Omental fat pad (tissue), 4 donors: ENCODE measurements around the gene ALDH7A1. TPM values are rescaled to one million over a fixed set of nuclear protein-coding genes. Genes with fewer than 3 reads are reported as not detected.

Source experiments
- ATAC-seq: fragments of 150-250 bp; one replicate; pipeline ENCODE4 v1.9.1; 2016; ENCODE audit warnings: mild to moderate bottlenecking, moderate library complexity; ENCODE audit not compliant: low FRiP score
- DNase-seq: peaks from one replicate; pipeline ENCODE4 v3.0.0-alpha.2; 2019; ENCODE audit warnings: low spot score
- total RNA-seq, 4 donors: library from RNA; depleted of rRNA; stranded (reverse); fragments of >200 nt; gene quantifications; one replicate each; pipeline ENCODE4 v1.1.0, GENCODE V29; 2016
- TF ChIP-seq, protein P1 (sequence below), 3 donors: fragments of 450-650 bp; IDR thresholded peaks; one replicate each; pipeline ENCODE4 v1.5.1; 2016 to 2017; ENCODE audit warnings: antibody characterized with exemption in 3 of 3, mild to moderate bottlenecking in 3 of 3, moderate library complexity in 2 of 3

ALDH7A1 gene
- total RNA-seq, 4 donors from 2014 or later: 14.8 to 32.6 (median 17.9) TPM

DNA sequence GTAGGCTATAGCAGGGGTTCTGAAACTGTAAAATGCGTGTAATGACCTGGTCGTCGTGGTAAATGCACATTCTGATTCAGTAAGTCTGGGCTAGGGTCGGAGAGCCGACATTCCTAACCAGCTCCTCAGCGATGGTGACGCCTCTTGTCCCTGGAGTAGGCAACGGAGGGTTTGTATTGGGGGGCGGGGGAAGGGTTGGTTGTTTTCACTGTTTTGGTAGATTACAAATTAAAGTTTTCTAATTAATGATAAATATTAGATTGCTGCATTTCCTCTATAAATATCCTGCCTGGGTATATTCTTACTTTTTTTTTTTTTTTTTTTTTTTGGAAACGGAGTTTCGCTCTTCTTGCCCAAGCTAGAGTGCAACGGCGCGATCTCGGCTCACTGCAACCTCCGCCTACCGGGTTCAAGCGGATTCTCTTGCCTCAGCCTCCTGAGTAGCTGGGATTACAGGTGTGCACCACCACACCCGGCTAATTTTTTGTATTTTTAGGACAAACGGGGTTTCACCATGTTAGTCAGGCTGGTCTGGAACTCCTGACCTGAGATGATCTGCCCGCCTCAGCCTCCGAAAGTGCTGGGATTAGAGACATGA is 566 bp upstream of the ALDH7A1 start:
- DNase-seq: no peak
- TF ChIP-seq, protein P1, sequence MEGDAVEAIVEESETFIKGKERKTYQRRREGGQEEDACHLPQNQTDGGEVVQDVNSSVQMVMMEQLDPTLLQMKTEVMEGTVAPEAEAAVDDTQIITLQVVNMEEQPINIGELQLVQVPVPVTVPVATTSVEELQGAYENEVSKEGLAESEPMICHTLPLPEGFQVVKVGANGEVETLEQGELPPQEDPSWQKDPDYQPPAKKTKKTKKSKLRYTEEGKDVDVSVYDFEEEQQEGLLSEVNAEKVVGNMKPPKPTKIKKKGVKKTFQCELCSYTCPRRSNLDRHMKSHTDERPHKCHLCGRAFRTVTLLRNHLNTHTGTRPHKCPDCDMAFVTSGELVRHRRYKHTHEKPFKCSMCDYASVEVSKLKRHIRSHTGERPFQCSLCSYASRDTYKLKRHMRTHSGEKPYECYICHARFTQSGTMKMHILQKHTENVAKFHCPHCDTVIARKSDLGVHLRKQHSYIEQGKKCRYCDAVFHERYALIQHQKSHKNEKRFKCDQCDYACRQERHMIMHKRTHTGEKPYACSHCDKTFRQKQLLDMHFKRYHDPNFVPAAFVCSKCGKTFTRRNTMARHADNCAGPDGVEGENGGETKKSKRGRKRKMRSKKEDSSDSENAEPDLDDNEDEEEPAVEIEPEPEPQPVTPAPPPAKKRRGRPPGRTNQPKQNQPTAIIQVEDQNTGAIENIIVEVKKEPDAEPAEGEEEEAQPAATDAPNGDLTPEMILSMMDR (IDR thresholded peaks at IDR 0.05): no peak
- ATAC-seq: no peak

GRCh38 chr5:126591549-126591948 is 3.5 kb downstream of the ALDH7A1 start:
- ATAC-seq (no peak), DNase-seq (no peak)
- TF ChIP-seq, protein P1 (IDR thresholded peaks at IDR 0.05): no peak

DNA sequence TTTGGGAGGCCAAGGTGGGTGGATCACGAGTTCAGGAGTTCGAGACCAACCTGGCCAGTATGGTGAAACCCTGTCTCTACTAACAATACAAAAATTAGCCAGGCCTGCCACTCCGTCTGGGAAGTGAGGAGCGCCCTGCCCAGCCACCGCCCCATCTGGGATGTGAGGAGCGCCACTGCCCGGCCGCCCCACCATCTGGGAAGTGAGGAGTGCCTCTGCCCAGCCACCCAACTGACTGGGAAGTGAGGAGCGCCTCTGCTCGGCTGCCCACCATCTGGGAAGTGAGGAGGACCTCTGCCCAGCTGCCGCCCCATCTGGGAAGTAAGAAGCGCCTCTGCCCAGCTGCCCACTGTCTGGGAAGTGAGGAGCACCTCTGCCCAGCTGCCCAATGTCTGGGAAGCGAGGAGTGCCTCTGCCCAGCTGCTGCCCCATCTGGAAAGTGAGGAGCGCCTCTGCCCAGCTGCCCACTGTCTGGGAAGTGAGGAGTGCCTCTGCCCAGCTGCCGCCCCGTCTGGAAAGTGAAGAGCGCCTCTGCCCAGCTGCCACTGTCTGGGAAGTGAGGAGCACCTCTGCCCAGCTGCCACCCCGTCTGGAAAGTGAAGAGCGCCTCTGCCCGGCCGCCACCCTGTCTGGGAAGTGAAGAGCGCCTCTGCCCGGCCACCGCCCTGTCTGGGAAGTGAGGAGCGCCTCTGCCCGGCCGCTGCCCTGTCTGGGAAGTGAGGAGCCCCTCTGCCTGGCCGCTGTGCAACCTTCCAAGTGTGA is 5.3 kb downstream of the ALDH7A1 start:
- DNase-seq: no peak
- no peak for ATAC-seq
- TF ChIP-seq, protein P1 (IDR thresholded peaks at IDR 0.05): no peak

GRCh38 chr5:126587551-126588390 is 7.2 kb downstream of the ALDH7A1 start:
- ATAC-seq (no peak), DNase-seq (no peak)
- TF ChIP-seq, protein P1 (IDR thresholded peaks at IDR 0.05): no peak

- no peak for DNase-seq
- TF ChIP-seq, protein P1 (IDR thresholded peaks at IDR 0.05): no peak
Measured at GRCh38 chr5:126583761-126584160, 11.3 kb downstream of the ALDH7A1 start.

DNA sequence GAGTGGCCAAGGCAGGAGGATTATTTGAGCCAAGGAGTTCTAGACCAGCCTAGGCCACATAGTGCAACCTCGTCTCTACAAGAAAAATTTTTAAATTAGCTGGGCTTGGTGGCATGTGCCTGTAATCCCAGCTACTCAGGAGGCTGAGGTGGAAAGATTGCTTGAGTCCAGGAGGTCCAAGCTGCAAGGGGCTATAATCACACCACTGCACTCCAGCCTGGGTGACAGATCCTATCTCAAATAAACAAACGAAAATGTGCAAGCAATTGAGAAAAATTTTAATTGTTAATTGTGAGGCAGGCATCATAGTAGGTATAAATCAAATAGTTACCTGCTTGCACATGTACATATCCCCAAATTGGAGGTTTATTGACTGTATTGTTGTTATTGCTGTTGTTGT is 15.3 kb downstream of the ALDH7A1 start:
- DNase-seq (no peak), ATAC-seq (no peak)
- TF ChIP-seq, protein P1 (IDR thresholded peaks at IDR 0.05): no peak

More at GRCh38 chr5:126583761-126584160, 11.3 kb downstream of the ALDH7A1 start:
- no peak for ATAC-seq
